GM10266 (cell line): ENCODE measurements around the gene NLGN1.

ENCODE experiments used
- DNase-seq: peaks from one replicate; pipeline ENCODE4 v3.0.0; 2012; ENCODE audit errors: extremely low spot score
- TF ChIP-seq, protein P1 (sequence below): IDR thresholded peaks from 2 replicates; pipeline ENCODE4 v1.5.1; 2012; ENCODE audit warnings: mild to moderate bottlenecking, low read depth; ENCODE audit not compliant: control insufficient read depth, insufficient read depth; ENCODE audit errors: missing control alignments

Gene NLGN1

GRCh38 chr3:173970281-173970680 is 572.7 kb downstream of the NLGN1 start:
- TF ChIP-seq, protein P1, sequence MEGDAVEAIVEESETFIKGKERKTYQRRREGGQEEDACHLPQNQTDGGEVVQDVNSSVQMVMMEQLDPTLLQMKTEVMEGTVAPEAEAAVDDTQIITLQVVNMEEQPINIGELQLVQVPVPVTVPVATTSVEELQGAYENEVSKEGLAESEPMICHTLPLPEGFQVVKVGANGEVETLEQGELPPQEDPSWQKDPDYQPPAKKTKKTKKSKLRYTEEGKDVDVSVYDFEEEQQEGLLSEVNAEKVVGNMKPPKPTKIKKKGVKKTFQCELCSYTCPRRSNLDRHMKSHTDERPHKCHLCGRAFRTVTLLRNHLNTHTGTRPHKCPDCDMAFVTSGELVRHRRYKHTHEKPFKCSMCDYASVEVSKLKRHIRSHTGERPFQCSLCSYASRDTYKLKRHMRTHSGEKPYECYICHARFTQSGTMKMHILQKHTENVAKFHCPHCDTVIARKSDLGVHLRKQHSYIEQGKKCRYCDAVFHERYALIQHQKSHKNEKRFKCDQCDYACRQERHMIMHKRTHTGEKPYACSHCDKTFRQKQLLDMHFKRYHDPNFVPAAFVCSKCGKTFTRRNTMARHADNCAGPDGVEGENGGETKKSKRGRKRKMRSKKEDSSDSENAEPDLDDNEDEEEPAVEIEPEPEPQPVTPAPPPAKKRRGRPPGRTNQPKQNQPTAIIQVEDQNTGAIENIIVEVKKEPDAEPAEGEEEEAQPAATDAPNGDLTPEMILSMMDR = no peak
- DNase-seq = no peak

DNA sequence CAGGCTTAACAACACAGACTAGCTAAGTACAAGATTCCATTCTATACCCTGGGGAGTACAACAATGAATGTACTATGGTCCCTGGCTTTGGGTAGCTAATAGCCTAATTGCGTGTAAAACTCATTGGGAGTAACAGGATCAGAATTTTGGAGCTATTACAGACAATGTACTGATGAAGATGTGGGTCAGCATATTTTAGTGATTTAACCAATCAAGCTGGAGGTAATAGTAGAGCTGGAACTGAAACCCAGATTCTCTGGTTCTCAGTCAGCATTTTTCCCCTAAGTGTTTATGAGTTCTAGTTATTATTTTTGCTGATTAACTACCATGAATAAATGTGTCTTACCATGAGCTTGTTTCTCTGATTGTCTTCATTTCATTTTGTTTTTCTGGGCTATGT is 578.7 kb downstream of the NLGN1 start:
- DNase-seq = no peak
- TF ChIP-seq, protein P1 = no peak

DNA sequence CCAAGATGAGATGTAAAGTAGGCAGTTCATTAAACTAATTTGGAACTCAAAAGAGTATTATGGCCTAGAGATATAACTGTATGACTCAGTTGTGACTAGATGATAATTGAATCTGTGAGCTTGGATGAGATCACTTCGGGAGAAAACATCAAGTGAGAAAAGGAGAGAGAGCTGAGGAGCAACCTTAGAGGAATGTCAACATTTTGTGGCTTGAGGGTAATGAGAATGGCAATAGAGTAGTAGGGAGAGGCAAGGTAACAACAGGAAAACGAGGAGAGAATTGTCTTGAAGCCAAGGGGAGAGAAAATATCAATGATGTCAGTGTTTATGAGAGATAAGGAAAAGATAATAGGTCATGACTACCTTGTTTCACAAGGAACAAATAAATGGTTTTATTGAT is 580.2 kb downstream of the NLGN1 start:
- no peak for DNase-seq
- TF ChIP-seq, protein P1 = no peak

DNA sequence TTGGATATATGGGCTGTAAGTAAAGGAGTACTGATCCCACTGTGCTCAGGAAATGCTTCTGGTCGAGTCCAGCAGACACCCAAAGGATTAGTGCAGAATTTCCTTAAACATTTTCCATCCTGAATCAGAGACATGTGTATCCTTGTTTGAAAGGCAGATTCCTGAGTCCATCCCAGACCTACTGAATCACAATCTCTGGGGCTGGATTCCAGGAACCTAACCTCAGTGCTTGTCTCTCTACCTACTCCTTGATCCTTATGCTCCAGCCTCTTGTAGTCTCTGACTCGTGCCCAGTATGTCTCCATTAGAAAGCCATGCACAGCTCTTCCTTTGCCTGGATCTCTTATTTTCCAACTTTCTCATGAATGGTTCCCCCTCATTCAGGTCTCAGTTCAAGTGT is 585.8 kb downstream of the NLGN1 start:
- TF ChIP-seq, protein P1 = no peak

GRCh38 chr3:173986861-173987410 is 589.4 kb downstream of the NLGN1 start:
- TF ChIP-seq, protein P1 = no peak
- DNase-seq = no peak

More for the DNA sequence above, 585.8 kb downstream of the NLGN1 start:
- DNase-seq = no peak

- TF ChIP-seq, protein P1 = no peak
- no peak for DNase-seq
Measured at GRCh38 chr3:173988909-173989308, 591.4 kb downstream of the NLGN1 start.

GRCh38 chr3:173992416-173992815 is 594.9 kb downstream of the NLGN1 start:
- no peak for DNase-seq
- TF ChIP-seq, protein P1 = no peak
